ENCODE results near the gene CTDP1.

Gene CTDP1

DNA sequence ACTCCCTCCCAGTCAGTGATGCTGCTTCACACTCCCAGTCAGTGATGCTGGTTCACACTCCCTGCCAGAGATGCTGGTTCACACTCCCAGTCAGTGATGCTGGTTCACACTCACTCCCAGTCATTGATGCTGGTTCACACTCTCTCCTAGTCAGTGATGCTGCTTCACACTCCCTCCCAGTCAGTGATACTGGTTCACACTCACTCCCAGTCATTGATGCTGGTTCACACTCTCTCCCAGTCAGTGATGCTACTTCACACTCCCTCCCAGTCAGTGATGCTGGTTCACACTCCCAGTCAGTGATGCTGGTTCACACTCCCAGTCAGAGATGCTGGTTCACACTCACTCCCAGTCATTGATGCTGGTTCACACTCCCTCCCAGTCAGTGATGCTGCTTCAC, 83.8 kb downstream of the CTDP1 start:
- DNase-seq (ENCODE audit: low spot score), result no peak

DNA sequence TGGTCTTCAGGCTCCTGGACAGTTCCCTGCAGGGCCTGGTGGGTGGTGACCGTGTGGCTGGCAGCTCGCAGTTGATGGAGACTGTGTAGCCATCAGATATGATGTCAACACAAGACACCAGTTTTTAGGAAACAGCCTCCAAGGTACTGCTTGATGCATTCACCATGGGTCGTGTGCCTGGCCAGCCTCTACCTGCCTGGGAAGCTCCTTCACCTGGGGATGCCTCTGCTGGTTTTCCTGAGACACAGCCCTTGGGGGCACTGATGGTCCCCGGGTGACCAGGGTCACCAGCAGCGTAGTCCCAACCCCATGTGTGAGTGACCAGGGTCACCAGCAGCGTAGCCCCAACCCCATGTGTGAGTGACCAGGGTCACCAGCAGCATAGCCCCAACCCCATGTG, 84.5 kb downstream of the CTDP1 start:
- DNase-seq (ENCODE audit: low spot score), result no peak

DNA sequence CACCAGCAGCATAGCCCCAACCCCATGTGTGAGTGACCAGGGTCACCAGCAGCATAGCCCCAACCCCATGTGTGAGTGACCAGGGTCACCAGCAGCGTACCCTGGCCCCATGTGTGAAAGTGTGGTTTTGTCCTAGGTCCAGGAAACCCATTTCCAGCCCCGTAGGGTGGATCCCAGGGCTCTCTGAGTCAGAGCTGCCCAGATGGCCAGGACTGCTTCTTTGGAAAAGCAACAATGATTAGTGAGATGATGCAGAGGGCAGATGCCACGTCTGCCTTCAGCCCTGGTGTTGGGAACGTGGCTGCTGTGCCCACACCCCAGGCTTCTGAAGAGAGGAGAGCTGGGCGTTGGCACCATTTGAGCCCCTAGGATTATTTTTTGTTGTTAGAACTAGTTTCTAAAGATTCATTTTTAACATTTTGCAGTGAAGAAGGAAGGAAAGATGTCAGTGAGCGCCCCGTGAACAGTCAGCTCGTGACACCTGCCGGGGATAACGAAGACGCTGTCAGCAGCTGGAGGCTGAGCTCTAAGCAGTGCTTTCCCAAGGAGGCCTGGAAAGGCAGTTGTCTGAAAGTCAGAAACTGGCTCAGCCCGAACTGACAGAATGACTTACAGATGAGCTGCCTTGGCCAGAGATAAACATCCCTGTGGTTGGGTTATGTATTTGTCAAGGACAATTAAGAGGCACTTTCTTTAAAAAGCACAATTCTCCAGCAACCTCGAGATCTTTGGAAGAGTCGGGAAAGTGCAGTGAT, 86.1 kb downstream of the CTDP1 start:
- no peak for DNase-seq (ENCODE audit: low spot score)

DNA sequence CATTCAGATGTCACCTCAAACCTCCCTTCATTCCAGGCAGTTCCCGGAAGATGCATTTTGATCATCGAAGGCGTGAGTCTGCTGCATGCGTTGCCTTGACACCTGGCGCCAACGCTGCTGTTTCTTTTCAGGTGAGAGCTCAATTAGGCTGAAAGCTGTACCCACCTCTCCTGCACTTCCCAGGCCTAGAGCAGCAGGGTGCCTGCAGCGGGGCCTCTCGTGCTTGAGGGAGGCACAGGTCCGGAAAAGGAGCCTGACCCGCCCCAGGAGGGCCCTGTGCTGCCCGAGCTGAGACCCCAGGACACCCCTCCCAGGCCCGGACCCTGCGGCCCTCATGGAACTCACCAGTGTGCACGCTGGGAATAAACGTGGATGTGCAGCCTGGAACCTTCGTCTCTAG, 86.7 kb downstream of the CTDP1 start:
- no peak for DNase-seq (ENCODE audit: low spot score)

DNA sequence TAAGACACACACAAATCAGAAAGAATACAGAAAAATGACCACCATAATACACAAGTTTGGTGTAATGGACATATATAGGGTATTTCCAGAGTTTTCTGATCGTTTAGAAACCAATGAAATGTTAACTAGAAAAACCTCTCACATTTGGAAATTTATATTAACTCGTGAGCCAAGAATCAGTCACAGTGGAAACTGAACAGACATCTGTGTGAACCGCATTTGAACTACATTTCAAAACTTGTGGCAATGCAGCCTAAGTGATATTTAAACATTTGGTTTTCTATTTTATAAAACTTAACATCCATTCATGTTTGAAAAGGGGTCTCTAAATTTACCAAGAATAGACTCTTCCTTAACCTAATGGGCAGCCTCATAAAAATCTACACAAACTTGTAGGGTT, 89.1 kb downstream of the CTDP1 start:
- DNase-seq (ENCODE audit: low spot score), result no peak

DNA sequence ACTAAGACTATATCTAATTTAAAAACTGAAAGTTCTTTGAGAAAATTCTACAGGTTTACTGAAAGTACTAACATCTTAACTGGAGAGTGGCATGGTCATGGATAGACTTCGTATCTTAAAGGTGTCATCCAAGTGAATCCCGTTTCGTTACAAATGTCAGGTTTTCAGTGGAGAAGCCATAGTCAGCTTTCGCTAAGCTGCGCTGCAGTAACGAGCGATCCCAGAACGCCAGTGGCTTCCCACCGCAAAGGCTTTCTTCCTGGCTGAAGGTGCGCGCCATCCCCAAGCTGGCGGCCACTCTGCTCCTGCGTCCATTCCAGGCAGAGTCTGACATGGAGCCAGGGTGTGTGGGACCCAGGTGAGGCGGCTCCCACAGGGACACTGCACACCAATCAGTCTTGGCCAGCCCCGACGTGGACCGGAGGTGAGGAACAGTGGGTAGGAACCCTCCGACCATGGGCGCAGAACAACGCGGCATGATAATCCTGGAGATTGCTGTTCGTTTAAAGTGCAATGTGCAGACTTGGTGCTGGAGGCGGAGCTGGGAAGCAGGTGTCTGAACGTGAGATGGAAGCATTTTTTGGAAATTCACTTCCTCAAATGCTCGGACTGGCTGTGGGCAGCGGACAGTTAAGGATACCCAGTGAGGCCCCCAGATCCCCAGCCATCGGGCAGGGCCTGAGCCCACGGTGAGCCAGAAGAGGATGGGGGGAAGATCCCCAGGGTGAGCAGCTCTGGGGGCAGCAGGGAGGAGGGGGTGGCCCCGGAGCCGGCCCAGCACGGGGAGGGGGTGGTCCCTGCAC, 90.3 kb downstream of the CTDP1 start:
- DNase-seq (ENCODE audit: low spot score), result no peak

DNA sequence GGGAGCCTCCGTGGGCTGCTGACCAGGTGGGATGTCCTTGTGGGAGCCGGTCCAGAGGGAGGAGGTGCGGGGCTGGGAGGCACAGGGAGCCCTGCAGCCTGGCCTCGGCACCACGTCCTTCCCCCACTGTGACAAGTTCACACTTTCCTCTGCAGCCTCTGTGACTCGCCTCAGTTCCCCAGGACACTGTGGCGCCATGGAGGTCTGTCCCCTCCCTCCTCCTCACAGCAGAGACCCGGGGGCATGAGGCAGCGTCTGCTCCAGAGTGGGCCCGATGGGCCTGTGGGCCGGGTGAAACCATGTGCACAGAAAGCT, 90.9 kb downstream of the CTDP1 start:
- DNase-seq (ENCODE audit: low spot score), result no peak

DNA sequence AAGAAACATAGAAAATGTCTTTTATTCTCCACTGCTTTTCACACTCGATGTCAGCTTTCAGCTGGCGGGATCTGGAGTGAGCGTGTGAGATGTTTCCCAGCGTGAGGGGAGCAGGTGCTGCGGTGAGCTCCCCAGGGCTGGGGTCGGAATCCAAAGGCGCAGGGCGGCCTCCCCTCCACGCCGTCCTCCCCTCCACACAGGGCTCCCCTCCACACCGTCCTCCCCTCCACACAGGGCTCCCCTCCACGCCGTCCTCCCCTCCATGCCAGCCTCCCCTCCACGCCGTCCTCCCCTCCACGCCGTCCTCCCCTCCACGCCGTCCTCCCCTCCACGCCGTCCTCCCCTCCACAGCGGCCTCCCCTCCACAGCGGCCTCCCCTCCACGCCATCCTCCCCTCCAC, 91.2 kb downstream of the CTDP1 start:
- no peak for DNase-seq (ENCODE audit: low spot score)

DNA sequence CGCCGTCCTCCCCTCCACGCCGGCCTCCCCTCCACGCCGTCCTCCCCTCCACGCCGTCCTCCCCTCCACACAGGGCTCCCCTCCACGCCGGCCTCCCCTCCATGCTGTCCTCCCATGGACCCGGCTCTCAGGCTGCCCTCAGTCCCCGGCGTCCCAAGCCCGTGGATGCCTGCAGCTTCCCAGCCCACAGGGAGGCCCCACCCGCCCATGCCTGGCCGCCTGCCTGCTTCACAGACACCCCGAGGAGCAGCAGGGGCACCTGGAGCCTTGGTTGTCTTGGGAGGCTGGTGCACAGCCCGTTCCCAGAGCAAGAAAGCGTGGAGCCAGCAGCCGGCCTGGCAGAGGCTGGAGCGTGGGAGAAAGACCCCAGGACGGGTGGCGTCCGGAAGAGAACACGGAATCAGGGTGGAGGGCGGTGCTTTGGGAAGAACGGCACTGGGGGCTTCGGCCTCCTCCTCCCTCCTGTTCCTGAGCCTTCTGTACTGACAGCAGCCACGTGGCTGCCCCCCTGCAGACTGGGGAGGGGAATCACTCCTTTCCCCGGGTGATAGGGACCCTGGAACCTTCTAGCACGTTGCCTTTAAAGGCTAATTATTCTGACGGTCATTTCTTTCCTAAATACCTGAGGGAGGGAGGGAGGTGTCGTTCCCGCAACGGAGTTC, 92.0 kb downstream of the CTDP1 start:
- no peak for DNase-seq (ENCODE audit: low spot score)

DNA sequence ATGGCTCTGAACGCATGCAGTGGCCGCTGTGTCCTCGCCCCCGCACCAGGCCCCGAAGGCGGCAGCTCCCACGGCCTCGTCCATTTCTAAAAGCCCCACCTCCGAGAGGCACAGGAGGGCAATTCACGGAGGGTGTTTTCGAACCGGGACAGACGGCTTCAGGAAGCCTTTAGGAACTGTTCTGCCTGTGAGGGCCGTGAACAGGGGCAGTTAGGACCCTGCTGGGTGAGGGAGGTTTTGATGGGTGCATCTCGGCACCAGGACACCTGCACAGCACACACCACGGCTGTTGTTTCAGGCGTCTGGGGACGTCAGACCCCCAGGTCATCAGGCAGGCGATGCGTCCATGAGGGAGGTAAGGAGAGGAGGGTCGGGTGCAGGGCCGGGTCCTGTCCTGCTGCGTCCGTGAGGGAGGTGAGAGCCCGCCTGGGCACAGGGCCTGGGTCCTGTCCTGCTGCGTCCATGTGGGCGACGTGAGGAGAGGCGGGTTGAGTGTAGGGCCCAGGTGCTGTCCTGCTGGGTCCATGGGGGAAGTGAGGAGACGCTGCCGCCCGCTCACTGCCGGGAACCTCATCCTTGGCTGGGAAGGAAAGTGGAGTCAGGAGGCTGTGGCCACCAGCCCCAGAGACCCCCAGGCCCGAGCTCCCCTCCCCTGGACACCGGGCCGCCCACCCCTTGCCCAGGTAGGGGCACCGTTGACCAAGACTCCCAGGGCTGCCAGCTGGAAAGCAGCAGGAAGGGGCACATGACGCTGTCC, 92.7 kb downstream of the CTDP1 start:
- DNase-seq (ENCODE audit: low spot score), result no peak

DNA sequence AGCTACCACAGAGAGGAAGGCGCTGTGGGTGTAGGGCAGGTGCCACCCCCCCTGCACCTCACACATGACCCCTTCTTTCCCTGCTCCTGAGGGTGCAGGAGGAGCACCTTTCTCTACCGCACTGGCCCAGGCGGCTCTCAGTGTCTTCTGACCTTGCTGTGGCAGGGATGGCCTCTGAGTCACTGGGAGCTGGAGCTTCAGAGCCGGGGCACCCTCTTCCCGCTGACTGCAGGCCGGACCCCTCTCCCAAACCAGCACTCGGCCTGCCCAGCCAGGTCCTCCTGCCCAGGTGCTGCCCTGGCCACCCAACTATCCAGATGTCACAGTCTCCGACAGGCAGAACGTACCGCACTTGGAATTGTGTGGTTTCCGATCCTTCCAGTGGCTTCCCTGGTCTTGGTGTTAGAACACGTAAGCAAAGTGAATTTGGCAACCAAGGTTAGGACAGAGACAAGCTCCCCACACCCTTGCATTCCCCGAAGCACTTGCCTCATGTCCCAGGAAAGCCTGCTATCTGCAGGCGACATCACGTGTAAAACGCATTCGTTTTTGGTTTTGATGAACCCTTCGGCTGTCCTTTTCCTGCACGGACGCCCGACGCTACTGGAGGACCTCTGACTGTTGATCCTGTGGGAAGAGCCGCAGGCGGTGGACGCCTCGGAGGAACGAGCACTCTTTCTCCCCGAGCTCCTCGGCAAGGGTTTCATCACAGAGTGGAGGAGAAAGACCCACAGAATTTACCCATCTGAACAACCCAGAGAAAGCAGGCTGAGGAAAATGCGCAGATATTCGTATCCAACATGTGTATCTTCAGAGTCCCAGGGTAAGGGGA, 93.5 kb downstream of the CTDP1 start:
- DNase-seq (ENCODE audit: low spot score), result no peak

DNA sequence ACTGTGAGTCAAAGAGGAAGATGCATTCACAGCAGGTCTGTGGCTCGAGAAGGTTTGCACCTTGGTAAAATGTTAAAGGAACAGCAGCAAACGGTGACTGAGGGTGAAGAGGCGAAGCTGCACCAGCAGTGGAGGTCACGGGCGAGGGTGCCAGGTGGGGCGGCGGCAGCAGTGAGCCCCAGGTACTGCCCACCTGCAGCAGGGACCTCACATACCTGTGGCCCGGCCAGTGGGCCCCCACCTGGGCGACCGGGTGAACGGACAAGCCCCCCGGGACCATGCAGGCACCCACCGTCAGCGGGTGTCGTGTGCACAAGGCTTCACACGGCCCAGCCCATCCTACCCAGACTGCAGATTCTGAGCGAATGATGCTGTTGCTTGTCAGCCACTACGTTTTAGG, 94.5 kb downstream of the CTDP1 start:
- DNase-seq (ENCODE audit: low spot score), result no peak

DNA sequence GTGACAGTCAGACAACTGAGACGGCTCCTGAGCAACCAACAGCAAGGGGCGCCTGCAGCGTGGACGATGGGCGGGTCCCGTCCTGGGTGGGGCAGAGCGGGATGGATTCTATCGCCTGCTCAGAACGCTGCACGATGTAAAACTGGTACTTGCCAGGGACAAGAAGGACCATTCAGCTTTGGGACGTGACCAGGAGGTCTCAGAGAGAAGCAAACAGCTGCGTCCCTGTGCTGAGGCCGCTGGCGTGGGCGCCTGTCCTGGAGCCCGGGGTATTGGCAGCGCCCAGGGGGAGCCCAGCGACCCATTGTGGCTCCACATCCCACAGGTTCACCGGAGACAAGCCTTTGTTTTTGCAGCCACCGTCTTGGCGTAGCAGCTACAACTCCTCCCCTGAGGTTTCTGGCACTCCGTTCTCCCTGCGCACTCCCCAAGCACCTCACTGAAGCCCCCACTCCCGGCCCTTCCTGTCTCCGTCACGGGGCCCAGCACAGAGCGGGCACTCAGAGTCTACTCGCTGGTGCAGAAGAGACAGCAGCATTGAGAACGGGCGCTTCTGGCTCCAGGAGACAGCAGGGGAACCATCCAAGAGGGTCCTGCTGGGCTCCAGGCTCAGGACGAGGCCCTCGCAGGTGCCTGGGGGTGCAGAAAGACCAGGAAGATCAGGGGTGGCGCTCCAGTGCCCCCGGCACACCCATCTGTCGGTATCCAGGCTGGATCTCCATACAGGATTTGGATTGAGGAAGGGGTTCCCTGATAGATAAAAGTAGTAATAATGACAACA, 96.0 kb downstream of the CTDP1 start:
- no peak for DNase-seq (ENCODE audit: low spot score)

DNA sequence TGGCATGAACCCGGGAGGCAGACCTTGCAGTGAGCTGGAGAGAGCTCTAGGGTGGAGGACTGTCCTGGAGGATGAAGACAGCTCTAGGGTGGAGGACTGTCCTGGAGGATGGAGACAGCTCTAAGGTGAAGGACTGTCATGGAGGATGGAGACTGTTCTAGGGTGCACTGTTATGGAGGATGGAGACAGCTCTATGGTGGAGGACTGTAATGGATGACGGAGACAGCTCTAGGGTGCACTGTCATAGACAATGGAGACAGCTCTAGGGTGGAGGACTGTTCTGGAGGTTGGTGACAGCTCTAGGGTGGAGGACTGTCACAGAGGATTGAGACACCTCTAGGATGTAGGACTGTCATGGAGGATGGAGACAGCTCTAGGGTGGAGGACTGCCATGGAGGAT, 97.1 kb downstream of the CTDP1 start:
- DNase-seq (ENCODE audit: low spot score), result no peak

DNA sequence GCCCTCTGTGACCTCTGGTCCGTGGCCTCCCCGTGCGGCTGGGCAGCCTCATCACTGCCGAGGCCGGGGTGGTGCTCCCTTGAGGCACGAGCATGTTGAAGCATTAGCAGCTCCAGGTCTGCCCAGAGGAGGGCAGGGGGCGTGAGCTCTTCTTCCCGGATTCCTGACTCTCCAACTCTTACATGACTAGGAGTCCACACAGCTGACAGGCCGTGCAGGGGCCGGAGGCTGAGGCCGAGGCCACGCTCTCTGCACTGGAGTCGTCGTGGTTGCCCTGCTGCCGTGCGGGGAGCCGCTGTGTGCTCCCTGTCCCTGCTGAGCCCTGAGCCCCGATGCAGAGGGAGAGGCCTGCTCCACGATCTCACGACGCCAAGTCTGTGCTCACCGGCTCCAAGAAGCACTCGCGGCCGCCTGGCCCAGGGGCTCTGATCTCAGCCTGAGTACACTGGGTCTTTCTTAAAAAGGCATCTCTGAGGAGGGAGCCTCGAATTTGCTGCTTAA, 98.7 kb downstream of the CTDP1 start:
- no peak for DNase-seq (ENCODE audit: low spot score)

DNA sequence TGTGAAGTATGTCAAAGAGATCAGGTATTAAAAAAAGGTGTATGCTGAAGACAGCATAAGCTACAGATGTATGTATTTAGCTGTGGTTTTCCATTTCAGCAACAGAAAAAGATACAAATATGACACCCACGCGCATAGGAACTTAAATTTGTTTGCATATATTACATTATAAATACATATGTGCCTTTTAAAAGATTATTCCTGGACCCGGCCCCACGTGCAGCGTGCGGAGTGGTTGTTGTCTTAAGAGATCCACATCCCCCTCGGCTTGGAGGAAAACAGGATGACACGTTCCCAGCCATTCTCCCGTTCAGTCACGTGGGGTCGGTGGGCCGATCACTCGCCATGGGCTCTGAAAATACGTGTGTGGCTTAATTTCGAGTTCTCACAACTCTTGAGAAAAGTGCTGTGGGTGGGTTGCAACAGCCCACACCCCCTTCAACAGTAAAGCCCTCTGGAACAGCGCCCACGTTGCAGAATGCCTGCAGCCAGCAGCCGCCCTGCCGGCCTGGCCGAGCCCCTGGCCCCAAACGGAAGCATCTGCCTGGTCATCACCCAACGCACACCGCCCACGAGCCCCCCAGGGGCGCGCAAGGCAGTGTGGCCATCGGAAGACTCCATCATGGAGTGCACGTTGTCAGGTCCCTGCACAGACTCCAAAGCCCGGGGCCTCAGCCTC, 99.6 kb downstream of the CTDP1 start:
- no peak for DNase-seq (ENCODE audit: low spot score)

DNA sequence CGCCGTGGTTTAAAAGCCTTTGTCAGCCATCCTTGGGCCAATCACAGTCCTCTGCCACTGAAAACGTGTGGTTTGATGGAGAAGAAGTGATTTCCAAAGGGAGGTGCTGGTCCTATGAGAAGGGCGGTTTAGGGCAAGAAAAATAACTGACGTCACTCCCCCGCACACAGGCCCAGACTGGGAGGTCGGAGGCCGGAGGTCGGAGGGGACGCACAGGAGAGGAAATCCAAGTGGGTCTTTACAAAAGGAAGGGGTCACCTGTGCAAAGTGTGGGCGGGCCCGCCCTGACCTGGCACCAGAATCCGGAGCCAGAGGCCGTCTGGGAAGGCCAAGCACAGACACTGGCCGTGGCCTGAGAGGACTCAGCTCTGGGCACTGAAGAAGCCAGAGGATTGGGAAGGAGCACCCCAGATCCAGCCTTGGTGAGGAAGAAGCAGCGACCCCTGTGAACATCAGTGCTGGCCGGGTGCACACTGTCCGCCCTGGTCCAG, 100.1 kb downstream of the CTDP1 start:
- no peak for DNase-seq (ENCODE audit: low spot score)

DNA sequence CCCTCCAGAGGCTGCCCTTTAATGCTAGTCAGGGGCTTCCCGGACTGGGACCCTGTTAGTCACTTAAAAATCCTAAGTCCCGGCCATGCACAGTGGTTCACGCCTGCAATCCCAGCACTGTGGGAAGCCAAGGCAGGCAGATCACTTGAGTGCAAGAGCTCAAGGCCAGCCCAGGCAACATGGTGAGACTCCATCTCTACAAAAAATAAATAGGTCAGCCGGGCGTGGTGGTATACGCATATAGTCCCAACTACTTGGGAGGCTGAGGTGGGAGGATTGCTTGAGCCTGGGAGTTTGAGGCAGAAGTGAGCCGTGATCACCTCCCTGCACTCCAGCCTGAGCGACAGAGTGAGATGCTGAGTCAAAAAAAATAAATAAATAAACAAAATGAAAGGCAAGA, 100.9 kb downstream of the CTDP1 start:
- DNase-seq (ENCODE audit: low spot score), result no peak

DNA sequence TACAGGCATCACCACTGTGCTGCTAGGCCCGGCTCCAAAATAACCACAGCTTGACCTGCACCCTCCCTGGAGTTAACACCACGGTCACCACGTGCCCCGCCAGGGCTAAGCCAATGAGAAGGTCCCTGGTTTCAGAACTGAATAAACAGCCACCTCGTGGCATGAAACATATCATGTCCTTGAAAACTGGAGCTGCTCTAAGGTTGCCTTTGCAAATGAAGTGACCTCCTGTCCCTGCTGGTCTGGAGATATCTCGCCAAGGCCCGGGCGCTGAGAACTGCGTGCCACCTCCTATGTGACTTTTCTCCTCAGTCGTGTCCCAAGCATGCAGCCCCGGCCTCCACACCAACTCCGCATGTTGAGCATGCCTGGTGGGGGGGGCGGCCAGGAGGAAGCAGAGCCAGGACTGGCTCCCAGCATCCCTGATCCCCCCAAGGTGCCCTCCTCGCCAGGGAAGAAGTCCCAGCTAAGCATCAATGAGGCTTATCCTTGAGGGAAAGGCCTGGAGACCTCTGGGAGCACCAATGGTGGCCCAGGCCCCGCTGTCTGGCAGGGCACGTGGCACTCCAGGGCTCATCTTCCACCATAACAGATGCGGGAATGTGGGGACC, 101.8 kb downstream of the CTDP1 start:
- no peak for DNase-seq (ENCODE audit: low spot score)
